Bone marrow (tissue), 2 donors: Measurements from ENCODE around the gene B3GNT2.

Experiments used
- DNase-seq, 2 donors: peaks; one replicate each; lab custom pipeline; 2025; lab: John Stamatoyannopoulos, UW

Gene B3GNT2

DNA sequence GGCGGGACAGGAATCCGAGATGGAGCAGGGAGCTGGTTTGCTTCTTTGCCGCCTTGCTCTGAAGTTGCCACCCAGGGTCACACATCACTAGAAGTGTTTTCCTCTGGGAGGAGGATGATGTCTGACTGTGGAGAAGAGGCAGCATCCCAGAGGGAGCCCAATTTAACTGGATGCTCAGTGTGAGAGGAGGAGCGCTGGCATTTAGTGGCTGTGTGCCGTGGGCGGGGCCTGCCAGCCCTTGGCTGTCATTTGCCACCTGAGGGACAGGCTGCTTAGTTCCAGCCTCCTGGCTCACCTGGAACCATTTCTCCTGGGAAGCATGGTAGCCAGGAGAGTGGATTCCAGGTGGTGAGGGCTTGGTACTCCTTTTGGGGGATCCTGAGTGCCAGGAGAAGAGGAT, 9.6 kb downstream of the B3GNT2 start:
- DNase-seq = no peak

DNA sequence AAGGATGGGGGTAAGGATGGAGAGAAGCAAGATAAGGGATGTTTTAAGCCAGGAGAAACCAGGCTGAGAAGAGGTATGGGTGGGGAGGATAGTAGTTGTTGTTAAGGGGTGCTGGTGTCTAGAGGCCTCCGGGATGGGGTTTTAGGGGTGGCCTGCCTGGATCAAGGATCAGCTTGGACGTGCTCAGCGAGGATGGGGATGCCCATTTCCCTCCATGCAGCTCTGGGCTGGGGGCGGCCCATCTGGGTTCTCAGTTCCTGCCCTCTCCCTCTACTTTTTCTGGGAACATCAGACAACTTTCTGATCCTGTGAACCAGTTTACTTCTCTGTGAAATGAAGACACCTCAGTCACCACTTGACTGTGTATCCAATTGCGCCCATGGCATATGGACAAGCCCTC, 10.1 kb downstream of the B3GNT2 start:
- no peak for DNase-seq

DNA sequence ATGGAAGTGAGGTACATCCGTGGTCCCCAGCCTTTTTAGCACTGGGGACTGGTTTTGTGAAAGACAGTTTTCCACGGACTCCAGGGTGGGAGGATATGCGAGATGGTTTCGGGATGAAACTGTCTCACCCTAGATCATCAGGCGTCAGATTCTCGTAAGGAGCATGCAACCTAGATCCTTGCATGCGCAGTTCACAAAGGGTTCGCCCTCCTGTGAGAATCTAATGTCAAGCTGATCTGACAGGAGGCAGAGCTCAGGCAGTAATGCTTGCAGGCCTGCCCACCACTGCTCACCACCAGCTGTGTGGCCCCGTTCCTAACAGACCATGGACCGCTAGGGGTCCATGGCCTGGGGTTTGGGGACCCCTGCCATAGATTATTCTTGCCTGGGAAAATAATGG, 11.6 kb downstream of the B3GNT2 start:
- no peak for DNase-seq

DNA sequence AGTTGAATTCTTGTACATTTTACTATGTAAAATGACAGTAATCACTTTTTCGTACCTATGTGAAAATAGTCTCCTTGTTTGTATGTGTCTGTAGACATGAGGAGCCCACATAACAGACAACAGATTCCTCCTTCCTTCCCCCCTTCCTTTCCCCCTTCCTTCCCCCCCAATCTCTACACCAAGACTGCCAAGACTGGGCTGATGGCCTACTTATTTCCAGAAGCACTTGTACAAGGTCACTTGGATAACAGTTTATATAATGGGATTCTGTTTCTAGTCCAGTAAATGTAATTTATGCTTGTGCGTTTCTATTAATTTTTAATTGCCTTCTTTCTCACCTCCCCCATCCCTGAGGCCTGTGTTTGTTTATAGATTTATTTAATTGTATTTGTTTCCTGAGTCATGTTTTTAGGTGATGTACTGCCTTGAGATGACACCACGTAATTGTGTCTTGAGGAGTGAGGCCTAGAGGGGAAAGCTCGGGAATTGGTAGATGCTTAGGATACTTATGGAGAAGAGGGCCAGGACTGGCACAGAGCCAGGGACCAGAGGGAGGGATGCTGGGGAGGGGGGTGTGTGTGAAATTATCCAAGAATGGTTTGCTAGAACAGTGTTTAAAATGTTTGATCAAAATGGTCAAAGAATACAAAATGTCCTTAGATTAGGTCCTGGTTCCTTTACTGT, 12.3 kb downstream of the B3GNT2 start:
- DNase-seq = no peak

DNA sequence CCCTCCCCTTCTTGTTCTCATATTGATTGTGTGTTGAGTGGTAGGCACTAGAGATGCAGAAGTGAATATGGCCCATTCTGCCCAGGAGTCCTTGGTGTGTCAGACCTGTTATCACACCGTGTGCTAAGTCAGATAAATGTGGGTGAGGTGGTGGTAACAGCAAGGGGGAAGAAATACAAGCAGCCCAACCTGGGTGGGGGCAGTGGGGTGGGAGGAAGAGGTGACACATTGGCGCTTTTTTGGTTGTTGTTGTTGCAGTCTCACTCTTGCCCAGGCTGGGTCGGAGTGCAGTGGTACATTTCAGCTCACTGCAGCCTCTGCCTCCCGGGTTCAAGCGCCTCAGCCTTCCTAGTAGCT, 12.8 kb downstream of the B3GNT2 start:
- no peak for DNase-seq

DNA sequence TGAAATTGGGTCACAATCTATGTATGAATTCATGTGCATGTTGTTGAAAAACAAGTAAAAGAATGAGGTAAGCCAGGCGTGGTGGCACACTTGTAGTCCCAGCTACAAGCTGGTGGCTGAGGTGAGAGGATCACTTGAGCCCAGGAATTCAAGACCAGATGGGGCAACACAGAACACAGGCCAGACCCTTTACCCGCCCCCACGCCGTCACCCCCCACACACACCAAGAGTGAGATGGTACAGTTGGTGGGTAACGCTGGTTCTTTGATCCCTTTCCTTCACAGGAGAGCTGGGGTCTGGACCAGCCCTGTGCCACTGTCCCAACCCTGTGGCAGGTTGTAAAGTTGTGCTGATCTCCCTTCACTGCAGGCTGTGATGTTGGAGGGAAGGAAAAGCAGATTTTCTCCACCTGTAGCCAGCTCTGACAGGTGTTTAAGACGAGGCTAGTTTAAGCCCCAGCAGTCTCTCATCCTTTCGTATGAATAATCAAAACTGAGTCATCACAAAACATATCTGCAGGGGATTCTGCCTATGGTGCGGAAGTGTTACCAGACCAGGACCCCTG, 13.6 kb downstream of the B3GNT2 start:
- no peak for DNase-seq

DNA sequence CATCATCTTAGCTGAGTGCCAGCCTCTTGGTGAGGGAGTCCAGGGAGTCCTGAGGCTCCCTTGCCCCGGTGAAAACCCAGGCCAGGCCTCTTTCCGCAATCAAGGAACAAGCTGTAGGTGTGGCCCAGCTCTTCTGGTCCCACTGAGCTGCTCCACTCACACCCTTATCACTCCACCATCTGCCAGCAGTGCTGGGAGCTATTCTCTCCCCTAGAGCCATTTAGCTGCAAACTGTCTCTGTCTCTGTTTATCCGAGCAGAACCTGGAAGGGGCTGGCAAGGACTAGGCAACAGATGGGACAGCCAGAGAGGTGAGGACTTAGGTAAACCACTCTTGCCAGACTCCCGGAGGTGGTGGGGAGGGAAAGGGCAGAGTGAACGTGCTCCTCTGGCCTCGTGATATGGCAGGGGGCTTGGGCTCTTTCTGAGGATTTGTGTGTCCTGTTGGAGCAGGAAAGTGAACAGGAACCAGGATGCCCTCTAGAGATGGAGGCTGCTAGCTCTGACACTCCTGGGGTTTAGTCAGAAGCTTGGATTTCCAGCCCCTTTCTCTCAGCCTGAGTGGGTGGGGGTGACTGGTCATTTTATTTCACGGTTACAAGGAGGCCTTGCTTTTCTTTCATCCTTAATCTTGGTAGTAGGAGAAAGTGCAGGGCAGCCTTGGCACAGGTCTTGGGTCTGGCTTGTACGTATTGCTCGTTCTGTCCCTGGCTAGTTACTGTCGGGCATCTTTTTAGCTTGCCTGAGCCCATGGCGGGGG, 19.6 kb downstream of the B3GNT2 start:
- DNase-seq = no peak

DNA sequence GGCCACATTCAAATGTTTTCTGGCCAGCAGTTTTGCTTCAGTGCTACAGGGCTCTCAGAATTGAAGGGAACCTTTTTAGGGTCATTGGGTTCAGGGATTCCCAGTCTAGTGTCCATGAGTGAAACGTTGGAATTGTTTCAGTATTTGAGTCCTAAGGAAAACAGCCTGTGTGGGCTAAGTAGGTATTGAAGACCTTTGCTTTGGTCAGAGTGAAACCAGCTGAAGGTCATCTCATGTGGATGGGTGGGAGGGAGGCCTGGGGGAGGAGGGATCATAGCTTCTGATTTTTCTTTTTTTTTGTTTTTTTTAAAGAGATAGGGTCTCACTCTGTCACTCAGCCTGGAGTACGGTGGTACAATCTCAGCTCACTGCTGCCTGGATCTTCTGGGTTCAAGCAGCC, 20.2 kb downstream of the B3GNT2 start:
- DNase-seq = no peak

DNA sequence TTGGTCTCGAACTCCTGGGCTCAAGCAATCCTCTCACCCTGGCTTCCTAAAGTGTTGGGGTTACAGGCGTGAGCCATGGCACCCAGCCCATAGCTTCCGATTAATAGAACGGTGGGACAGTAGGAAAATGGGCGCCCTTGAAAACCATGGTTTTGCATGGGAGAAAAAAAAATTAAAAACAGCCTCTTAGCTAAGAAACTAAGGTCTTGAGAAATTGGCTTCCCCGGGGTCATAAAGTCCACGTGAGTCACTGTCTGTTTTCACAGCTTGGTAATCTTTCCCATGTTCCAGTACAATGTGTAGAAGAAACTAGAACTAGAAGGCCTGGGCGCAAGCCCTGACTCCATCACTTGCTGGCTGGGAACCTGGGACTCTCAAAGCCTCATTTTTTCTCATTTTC, 20.7 kb downstream of the B3GNT2 start:
- no peak for DNase-seq

DNA sequence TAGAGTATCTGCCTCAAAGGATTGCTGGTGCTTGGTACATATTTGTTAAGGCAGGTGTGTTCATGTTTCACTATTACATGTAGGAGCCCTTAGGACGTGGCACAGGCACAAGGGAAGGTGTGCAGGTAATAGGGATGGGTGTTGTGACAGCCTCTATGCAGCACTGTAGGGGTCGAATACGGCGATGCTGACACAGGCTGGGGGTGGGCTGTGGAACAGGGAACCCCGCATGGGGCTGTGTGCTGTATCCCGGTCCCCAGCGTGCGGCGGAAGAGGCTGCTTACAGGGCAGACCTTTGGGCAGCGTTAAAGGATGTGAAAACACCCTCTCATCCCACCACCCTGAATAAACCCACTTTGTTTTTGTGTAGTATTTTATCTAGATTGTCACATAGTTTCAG, 21.5 kb downstream of the B3GNT2 start:
- no peak for DNase-seq

DNA sequence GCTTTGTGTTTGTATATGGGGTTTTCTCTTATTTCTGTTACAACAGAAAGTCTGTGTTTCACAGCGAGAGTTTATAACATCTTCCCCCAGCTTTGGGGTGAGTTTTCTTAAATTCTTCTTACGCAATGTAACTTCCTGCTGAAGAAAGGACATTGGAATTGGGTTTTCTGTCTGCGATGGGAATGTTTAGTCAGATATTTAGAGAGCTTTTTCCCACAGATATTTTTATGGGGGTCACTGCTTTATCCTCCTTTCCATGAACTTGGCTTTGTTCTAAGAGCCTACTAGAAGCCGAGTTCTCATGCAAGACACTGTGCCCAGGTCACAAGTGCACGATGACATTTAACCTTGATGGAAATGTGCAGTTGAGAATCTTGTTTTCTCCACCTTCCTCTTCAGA, 22.1 kb downstream of the B3GNT2 start:
- no peak for DNase-seq

DNA sequence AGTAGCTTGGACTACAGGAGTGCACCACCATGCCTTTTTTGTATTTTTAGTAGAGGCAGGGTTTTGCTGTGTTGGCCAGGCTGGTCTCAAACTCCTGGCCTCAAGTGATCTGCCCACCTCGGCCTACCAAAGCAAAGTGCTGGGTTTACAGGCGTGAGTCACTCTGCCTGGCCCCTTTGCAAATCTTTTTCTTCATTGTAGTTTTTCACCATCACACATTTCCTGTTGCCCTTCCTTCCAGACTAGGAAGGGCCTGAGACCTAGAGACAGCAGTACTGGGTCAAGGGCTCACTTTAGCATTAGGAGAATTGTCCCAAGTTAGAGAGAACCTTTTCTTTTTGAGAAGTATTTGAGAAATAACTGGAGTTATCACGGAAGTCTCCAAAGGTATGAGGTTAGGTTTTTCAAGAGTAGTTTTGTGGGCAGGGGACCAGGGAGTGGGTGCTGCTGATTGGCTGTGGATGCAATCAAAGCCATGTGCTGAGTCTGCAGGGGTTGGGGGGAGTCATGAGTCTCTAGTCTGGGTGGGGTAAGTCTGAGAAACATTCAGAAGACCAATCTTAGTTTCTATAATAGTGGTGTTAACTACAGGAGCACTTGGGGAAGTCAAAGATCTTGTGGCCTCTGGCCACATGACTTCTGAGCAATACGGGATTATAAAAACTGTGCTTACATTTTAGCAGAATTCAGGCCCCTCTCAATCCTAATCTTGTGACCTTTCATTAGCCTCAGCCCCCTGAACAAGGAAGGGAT, 23.7 kb downstream of the B3GNT2 start:
- DNase-seq = no peak

DNA sequence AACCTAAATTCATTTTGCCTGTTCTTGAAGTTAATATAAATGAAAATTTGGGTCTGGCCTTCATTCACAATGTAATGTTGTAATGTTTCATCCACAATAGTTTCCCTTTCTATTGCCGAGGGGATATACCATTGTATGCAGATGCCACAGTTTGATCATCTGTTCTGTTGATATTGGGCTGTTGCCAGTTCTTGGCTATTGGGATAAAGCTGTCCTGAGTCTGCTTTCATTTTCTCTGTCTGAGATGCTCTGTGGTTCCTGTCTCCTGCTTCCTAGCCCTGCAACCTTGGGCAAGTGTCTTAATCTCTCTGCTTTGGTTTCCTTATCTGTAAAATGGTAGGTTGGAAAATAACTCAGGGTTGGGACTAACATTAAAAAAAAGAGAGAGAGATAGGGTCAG, 25.2 kb downstream of the B3GNT2 start:
- no peak for DNase-seq

DNA sequence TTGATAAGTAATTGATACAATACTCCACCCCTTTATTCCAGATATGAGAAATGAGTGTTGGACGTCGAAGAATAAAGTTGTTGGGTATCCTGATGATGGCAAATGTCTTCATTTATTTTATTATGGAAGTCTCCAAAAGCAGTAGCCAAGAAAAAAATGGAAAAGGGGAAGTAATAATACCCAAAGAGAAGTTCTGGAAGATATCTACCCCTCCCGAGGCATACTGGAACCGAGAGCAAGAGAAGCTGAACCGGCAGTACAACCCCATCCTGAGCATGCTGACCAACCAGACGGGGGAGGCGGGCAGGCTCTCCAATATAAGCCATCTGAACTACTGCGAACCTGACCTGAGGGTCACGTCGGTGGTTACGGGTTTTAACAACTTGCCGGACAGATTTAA, 26.3 kb downstream of the B3GNT2 start:
- no peak for DNase-seq

DNA sequence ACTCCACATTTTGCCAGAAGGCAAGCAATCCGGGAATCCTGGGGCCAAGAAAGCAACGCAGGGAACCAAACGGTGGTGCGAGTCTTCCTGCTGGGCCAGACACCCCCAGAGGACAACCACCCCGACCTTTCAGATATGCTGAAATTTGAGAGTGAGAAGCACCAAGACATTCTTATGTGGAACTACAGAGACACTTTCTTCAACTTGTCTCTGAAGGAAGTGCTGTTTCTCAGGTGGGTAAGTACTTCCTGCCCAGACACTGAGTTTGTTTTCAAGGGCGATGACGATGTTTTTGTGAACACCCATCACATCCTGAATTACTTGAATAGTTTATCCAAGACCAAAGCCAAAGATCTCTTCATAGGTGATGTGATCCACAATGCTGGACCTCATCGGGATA, 26.8 kb downstream of the B3GNT2 start:
- no peak for DNase-seq

DNA sequence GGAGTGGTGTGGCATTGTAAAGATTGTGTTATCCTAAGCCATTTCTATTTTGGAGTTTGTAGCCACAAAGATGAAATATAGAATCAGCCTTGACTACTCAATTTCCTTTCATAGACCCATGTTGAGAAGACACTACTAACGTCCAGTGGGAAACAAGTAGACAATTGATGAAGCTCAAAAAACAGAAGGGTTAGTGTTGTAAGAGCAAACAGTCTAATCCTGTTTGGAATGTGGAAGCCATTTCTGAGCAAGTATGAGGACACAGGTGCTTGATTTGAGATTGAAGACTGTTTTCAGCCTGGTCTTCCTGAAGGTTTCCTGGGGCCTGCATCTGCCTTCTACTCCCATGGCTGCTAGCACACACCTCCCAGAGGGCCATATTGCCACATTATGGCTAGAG, 29.1 kb downstream of the B3GNT2 start:
- no peak for DNase-seq

DNA sequence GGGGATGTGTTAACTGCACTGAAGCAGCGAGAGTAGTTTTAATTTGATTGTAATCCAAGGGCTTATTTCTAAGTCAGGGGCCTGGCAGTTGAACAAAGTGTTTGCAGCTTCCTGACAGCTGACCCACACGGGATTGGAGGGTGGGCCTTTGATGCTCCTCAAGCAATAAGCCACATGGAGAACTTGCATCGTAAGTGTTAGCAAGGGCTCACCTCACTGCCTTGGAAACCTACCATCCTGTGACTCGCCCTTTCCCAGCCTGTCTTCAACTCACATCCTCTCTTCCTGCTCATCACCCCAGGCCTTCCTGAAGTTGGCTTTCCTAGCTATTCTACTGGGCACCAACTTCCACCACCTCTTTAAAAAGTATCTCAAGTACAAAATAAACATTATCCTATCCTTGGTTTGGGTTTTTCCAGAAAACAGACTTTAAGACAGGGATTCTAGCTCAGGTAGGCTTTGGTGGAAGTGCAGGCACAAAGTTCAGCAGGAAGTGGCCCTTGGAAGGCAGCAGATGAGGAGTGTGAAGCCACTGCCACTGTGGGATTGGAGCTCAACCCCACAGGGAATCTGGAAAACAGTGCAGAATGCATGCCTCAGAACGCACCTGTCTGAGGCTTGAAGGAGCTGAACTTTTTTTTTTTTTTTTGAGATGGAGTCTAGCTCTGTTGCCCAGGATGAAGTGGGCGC, 31.6 kb downstream of the B3GNT2 start:
- no peak for DNase-seq

DNA sequence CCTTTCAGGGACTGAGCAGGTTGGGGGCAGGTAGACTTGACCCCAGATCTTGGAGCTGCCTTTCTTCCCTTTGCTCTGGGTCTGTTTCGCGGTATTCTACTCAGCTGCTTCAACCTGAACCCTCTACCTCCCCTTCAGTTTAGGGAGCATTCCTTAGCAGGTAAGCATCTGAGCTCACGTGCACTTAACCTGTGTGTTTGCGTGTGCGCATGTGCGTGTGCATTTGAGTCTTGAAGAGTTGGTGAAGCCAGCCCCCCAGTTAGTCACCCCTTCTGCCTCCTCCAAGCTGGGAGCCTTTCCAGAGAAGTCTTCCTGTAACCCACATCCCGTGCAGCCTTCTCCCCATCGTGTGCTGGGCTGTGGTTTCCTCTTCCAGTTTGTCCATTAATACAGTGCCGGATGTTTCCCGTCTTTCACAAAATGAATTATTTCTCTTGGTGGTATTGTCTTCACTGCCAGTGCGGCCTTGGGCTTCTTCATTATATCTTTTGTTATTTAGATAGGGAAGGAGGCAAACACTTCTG, 33.2 kb downstream of the B3GNT2 start:
- DNase-seq = no peak

DNA sequence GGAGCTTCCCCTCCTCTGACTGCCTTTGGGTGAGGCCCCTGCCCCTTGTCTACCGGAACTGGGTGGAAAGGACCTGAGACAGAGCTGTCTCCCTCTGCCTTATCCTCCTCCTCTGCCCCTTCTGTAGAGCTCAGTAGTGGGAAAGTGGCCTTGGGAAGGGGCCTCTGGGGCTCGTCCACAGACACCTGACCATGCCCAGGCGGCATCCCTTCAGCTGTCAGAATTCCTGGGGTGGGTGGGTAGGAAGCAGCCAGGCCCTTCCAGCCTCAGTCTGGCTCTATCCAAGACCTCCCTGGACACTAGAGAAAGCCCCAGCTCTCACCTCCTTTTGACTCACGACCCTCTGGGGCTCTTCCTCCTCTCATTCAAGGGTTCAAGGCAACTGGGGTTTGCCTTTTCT, 35.6 kb downstream of the B3GNT2 start:
- no peak for DNase-seq

DNA sequence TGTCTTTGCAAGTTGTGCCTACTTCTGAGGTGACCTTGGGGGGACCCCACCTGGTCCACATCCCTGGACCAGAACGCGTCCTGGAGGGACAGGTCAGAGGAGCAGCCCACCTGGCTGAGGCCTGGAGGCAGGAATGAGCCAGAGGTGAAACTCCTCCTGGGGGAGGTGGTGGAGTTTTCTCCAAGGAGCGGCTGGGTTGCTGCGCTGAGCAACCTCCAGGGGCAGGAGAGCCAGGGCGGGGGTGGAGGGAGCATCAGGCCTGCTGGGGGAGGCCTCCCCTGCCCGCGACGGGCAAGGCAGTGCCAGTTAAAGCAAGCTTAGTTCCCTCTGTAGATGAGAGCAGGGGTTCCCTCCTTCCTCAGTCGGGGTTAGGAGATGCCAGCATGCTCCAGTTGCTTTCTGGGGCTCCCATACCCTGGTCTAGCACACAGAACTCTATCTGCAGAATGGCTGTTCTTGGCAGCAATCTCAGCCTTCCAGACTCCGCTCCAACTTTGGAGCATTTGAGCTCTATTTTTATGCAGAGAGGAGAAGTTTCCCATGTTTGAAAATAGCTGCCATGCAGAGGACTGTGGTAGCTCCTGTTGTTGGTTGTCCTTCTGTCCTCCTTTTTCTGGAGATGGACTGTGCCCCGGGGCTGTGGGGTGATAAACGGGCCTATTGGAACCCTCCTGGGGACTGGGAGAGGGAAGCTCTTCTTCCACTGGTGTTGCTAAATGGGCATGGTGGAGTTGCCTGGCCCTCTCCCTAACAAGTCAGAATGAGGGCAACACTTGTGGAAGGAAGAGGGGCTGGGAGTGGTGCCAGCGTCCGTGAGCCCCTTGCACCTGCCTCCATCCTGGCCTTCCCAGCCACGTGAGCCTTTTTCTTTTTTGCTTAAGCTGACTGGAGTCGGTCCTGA, 39.1 kb downstream of the B3GNT2 start:
- no peak for DNase-seq

DNA sequence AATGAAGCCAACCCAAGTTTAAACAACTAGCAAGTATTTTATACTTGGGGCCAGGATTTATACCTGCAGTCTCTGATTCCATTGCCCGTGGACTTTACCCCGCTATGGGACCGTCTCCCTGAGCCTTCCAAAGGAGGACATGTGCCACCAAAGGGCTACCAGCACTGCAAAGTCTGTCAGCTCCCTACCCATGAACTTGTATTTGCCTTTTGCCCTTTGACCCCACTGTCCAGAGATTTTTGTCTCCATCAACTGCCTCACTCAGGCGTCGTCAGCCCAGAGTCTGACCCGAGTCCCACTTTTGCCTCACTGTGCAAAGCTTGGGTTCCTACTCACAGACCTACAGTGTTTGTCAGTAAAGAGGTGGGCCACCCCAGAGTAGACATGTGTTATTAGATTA, 40.6 kb downstream of the B3GNT2 start:
- no peak for DNase-seq
